MCF 10A (cell line): Measurements from ENCODE around the gene INPP5K. TPM values are rescaled to one million over a fixed set of nuclear protein-coding genes. Genes with fewer than 3 reads are reported as not detected.
A peak's percentile ranks its signal among the peaks of the same experiment; 100 is the strongest.

ENCODE experiments used
- BruUV-seq: library from RNA; stranded (reverse); fragments of 400-500 nt; replicated peaks from 2 replicates; lab custom pipeline; 2021; lab: Mats Ljungman, UMichigan
- CTCF ChIA-PET: fragments of 300-600 bp; sonication (Branson Sonifier 250); formaldehyde crosslinking; extraction: SDS; loops from one replicate; lab custom pipeline; 2021; ENCODE audit warnings: antibody characterized with exemption, inconsistent platforms; lab: Yijun Ruan, JAX
- POLR2A ChIA-PET: fragments of 300-600, 350-650 bp; sonication (Branson Sonifier 250); formaldehyde crosslinking; extraction: SDS; loops from one replicate; lab custom pipeline; 2020; ENCODE audit warnings: antibody characterized with exemption, inconsistent platforms; lab: Yijun Ruan, JAX
- DNase-seq: peaks from one replicate; pipeline ENCODE4 v3.0.0-alpha.2; 2018; ENCODE audit not compliant: unreplicated experiment
- H3K27ac Mint-ChIP-seq: one replicate; pipeline ENCODE4 v1.8.0; 2022; ENCODE audit warnings: mild to moderate bottlenecking, low read depth, mixed read lengths; ENCODE audit not compliant: unreplicated experiment
- H3K27me3 Mint-ChIP-seq: one replicate; pipeline ENCODE4 v1.8.0; 2022; ENCODE audit warnings: mixed read lengths; ENCODE audit not compliant: insufficient read depth, unreplicated experiment
- H3K36me3 Mint-ChIP-seq: one replicate; pipeline ENCODE4 v1.8.0; 2022; ENCODE audit warnings: mild to moderate bottlenecking, moderate library complexity, mixed read lengths; ENCODE audit not compliant: insufficient read depth, unreplicated experiment
- H3K4me1 Mint-ChIP-seq: one replicate; pipeline ENCODE4 v1.8.0; 2022; ENCODE audit warnings: mixed read lengths; ENCODE audit not compliant: insufficient read depth, unreplicated experiment
- H3K4me3 Mint-ChIP-seq: one replicate; pipeline ENCODE4 v1.8.0; 2022; ENCODE audit warnings: mild to moderate bottlenecking, moderate library complexity, mixed read lengths; ENCODE audit not compliant: unreplicated experiment
- H3K9me3 Mint-ChIP-seq: one replicate; pipeline ENCODE4 v1.8.0; 2022; ENCODE audit warnings: mixed read lengths; ENCODE audit not compliant: unreplicated experiment
- intact Hi-C: fragments of 100-400 bp; cut with micrococcal nuclease; formaldehyde crosslinking; loops from 2 replicates; pipeline ENCODE4 v1.14.1; 2022
- total RNA-seq: library from RNA; stranded (reverse); gene quantifications from 2 replicates; pipeline ENCODE4 v1.2.3, GENCODE V29; 2022
- TF ChIP-seq, protein P1 (sequence below): fragments of 200-600 bp; IDR thresholded peaks from one replicate; pipeline ENCODE4 v1.8.0; 2022; ENCODE audit warnings: antibody characterized with exemption, mild to moderate bottlenecking; ENCODE audit not compliant: unreplicated experiment

INPP5K gene
- total RNA-seq, 1 experiment from 2014 or later, result 28.9 TPM

- Mint-ChIP-seq H3K36me3 (peaks cover 61% of the 10 kb centered on the region), H3K4me1 (peaks cover 5% of the 10 kb centered on the region), H3K4me3 (no peak overlapping the region), H3K27me3 (no peaks in the 10 kb centered on the region), H3K9me3 (no peaks in the 10 kb centered on the region), H3K27ac (peak overlapping the region; percentile 46)
- ChIA-PET POLR2A (interaction anchor here (0.6 to 2.8 kb wide), 5 partner anchors 8 to 83 kb away, joined by 3 to 6 read pairs (median 3); no protein-coding TSS in a partner anchor), CTCF (interaction anchor here (0.5 to 1.2 kb wide), 4 partner anchors 14 to 266 kb away, joined by 3 to 4 read pairs (median 4); no protein-coding TSS in a partner anchor)
- no peak for DNase-seq
- BruUV-seq, result no TSS peak
- intact Hi-C loops, result loop anchor here (5.0 kb wide), 1 partner anchor 113 kb away; no protein-coding TSS in a partner anchor
- TF ChIP-seq, protein P1, sequence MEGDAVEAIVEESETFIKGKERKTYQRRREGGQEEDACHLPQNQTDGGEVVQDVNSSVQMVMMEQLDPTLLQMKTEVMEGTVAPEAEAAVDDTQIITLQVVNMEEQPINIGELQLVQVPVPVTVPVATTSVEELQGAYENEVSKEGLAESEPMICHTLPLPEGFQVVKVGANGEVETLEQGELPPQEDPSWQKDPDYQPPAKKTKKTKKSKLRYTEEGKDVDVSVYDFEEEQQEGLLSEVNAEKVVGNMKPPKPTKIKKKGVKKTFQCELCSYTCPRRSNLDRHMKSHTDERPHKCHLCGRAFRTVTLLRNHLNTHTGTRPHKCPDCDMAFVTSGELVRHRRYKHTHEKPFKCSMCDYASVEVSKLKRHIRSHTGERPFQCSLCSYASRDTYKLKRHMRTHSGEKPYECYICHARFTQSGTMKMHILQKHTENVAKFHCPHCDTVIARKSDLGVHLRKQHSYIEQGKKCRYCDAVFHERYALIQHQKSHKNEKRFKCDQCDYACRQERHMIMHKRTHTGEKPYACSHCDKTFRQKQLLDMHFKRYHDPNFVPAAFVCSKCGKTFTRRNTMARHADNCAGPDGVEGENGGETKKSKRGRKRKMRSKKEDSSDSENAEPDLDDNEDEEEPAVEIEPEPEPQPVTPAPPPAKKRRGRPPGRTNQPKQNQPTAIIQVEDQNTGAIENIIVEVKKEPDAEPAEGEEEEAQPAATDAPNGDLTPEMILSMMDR, result no peak
Measured at GRCh38 chr17:1519678-1520077, 3.3 kb upstream of the INPP5K start.

- Mint-ChIP-seq H3K9me3 (no peaks in the 10 kb centered on the region), H3K36me3 (peaks cover 55% of the 10 kb centered on the region), H3K4me3 (peak overlapping the region; percentile 77), H3K27me3 (no peaks in the 10 kb centered on the region), H3K4me1 (peaks cover 5% of the 10 kb centered on the region), H3K27ac (no peak overlapping the region)
- intact Hi-C loops, result loop anchor here (5.0 kb wide), 1 partner anchor 114 kb away; no protein-coding TSS in a partner anchor
- BruUV-seq, result no TSS peak
- CTCF ChIA-PET, result interaction anchor here (0.6 to 0.9 kb wide), 2 partner anchors 14 to 112 kb away, joined by 3 read pairs; no protein-coding TSS in a partner anchor
- no peak for DNase-seq
- TF ChIP-seq, protein P1, result no peak
- POLR2A ChIA-PET, result interaction anchor here (0.8 to 2.8 kb wide), 6 partner anchors 10 to 62 kb away, joined by 3 to 6 read pairs (median 4); no protein-coding TSS in a partner anchor
Measured at GRCh38 chr17:1518410-1518809, 2.0 kb upstream of the INPP5K start.

GRCh38 chr17:1515640-1516387 lies 598 bp downstream of the INPP5K start:
- Mint-ChIP-seq H3K4me3 (peak overlapping the region; percentile 77), H3K9me3 (no peaks in the 10 kb centered on the region), H3K36me3 (peaks cover 43% of the 10 kb centered on the region), H3K27ac (peak overlapping the region; percentile 82), H3K4me1 (peaks cover 28% of the 10 kb centered on the region), H3K27me3 (no peaks in the 10 kb centered on the region)
- TSS peak; percentile 41 for BruUV-seq
- TF ChIP-seq, protein P1, result peak; percentile 69
- peak; percentile 87 for DNase-seq
- ChIA-PET POLR2A (interaction anchor here (0.6 to 3.4 kb wide), 56 partner anchors 10 to 472 kb away, joined by 3 to 46 read pairs (median 5); partner anchors contain the start of genes CRK, MYO1C, PITPNA and PRPF8), CTCF (interaction anchor here (0.7 to 2.2 kb wide), 25 partner anchors 17 to 257 kb away, joined by 3 to 19 read pairs (median 4); partner anchors contain the start of gene MYO1C)
- intact Hi-C loops, result loop anchor here (1.0 to 5.0 kb wide), 4 partner anchors 116 to 257 kb away; no protein-coding TSS in a partner anchor

GRCh38 chr17:1512351-1512750 lies 4.1 kb downstream of the INPP5K start:
- ChIA-PET POLR2A (interaction anchor here (0.7 to 3.2 kb wide), 17 partner anchors 13 to 147 kb away, joined by 3 to 17 read pairs (median 4); partner anchors contain the start of genes CRK, MYO1C, SLC43A2 and YWHAE), CTCF (interaction anchor here (0.5 to 3.6 kb wide), 8 partner anchors 14 to 253 kb away, joined by 3 to 23 read pairs (median 4); no protein-coding TSS in a partner anchor)
- H3K9me3 Mint-ChIP-seq, result no peaks in the 10 kb centered on the region
- peaks cover 28% of the 10 kb centered on the region for H3K4me1 Mint-ChIP-seq
- H3K4me3 Mint-ChIP-seq, result peak overlapping the region; percentile 47
- DNase-seq, result no peak
- peak overlapping the region; percentile 89 for H3K27ac Mint-ChIP-seq
- H3K36me3 Mint-ChIP-seq, result peaks cover 53% of the 10 kb centered on the region
- intact Hi-C loops, result no loop called here
- BruUV-seq, result no TSS peak
- TF ChIP-seq, protein P1, result no peak
- H3K27me3 Mint-ChIP-seq, result no peaks in the 10 kb centered on the region
